WTC11 (cell line): ENCODE measurements around the gene OVOL3. TPM values are rescaled to one million over a fixed set of nuclear protein-coding genes. Genes with fewer than 3 reads are reported as not detected.

ENCODE experiments used
- ATAC-seq: fragments of 200-7000 bp; cut with Tn5 transposase; 2 replicates; pipeline ENCODE4 v1.10.0; 2021; ENCODE audit warnings: mild to moderate bottlenecking, moderate library complexity
- CTCF ChIA-PET: fragments of 300-600 bp; sonication (Branson Sonifier 250); formaldehyde crosslinking; loops from one replicate; lab custom pipeline; 2021; ENCODE audit warnings: antibody characterized with exemption; lab: Charles Lee
- POLR2A ChIA-PET: fragments of 350-600 bp; sonication (Branson Sonifier 250); formaldehyde crosslinking; loops from one replicate; lab custom pipeline; 2021; ENCODE audit warnings: antibody characterized with exemption; lab: Charles Lee
- DNase-seq: peaks from one replicate; pipeline ENCODE4 v3.0.0; 2021; ENCODE audit warnings: low spot score
- H3K27ac Mint-ChIP-seq: 2 replicates; pipeline ENCODE4 v1.8.0; 2021; ENCODE audit warnings: mixed read lengths
- H3K27me3 Mint-ChIP-seq: 2 replicates; pipeline ENCODE4 v1.8.0; 2021; ENCODE audit warnings: low read depth, mild to moderate bottlenecking, moderate library complexity, mixed read lengths
- H3K36me3 Mint-ChIP-seq: 2 replicates; pipeline ENCODE4 v1.8.0; 2021; ENCODE audit warnings: mixed read lengths
- H3K4me1 Mint-ChIP-seq: 2 replicates; pipeline ENCODE4 v1.8.0; 2022; ENCODE audit warnings: mixed read lengths
- H3K4me3 Mint-ChIP-seq: 2 replicates; pipeline ENCODE4 v1.8.0; 2021; ENCODE audit warnings: mild to moderate bottlenecking, moderate library complexity, mixed read lengths
- H3K9me3 Mint-ChIP-seq: 2 replicates; pipeline ENCODE4 v1.8.0; 2021; ENCODE audit warnings: mixed read lengths
- CDX4 ChIP-seq: fragments of 250-450 bp; sonication (Bioruptor Pico); IDR thresholded peaks from 2 replicates; pipeline ENCODE4 v1.9.0; 2021; ENCODE audit warnings: moderate library complexity, mild to moderate bottlenecking, inconsistent platforms, borderline replicate concordance
- ERG ChIP-seq: fragments of 250-450 bp; sonication (Bioruptor Pico); IDR thresholded peaks from 2 replicates; pipeline ENCODE4 v1.8.0; 2021; ENCODE audit warnings: mild to moderate bottlenecking
- FOXK1 ChIP-seq: sonication (generic); formaldehyde crosslinking; IDR thresholded peaks from 2 replicates; pipeline ENCODE4 v1.8.0; 2022; ENCODE audit warnings: mild to moderate bottlenecking, moderate library complexity, missing genetic modification reagents
- JAZF1 ChIP-seq: fragments of 250-450 bp; sonication (Bioruptor Pico); IDR thresholded peaks from 2 replicates; pipeline ENCODE4 v1.9.0; 2021; ENCODE audit warnings: moderate library complexity, mild to moderate bottlenecking, inconsistent platforms
- MXD4 ChIP-seq: fragments of 250-450 bp; sonication (Bioruptor Pico); IDR thresholded peaks from 2 replicates; pipeline ENCODE4 v1.8.0; 2021; ENCODE audit warnings: mild to moderate bottlenecking, moderate library complexity, borderline replicate concordance
- NR2C2 ChIP-seq: sonication (generic); formaldehyde crosslinking; IDR thresholded peaks from 2 replicates; pipeline ENCODE4 v1.8.0; 2022; ENCODE audit warnings: mild to moderate bottlenecking, missing genetic modification reagents
- PRDM15 ChIP-seq: sonication (generic); formaldehyde crosslinking; IDR thresholded peaks from 2 replicates; pipeline ENCODE4 v1.8.0; 2022; ENCODE audit warnings: missing genetic modification reagents
- RELA ChIP-seq: sonication (generic); formaldehyde crosslinking; IDR thresholded peaks from 2 replicates; pipeline ENCODE4 v1.8.1; 2022; ENCODE audit warnings: missing genetic modification reagents, mild to moderate bottlenecking, borderline replicate concordance
- ZNF219 ChIP-seq: sonication (generic); formaldehyde crosslinking; IDR thresholded peaks from 2 replicates; pipeline ENCODE4 v1.8.0; 2023; ENCODE audit warnings: missing genetic modification reagents, mild to moderate bottlenecking, borderline replicate concordance
- ZNF423 ChIP-seq: fragments of 250-450 bp; sonication (Bioruptor Pico); IDR thresholded peaks from 2 replicates; pipeline ENCODE4 v2.1.2; 2022; ENCODE audit warnings: mild to moderate bottlenecking, moderate library complexity
- ZNF512 ChIP-seq: sonication (generic); formaldehyde crosslinking; IDR thresholded peaks from 2 replicates; pipeline ENCODE4 v1.8.1; 2022; ENCODE audit warnings: missing genetic modification reagents, borderline replicate concordance
- ZNF532 ChIP-seq: fragments of 250-450 bp; sonication (Bioruptor Pico); IDR thresholded peaks from 2 replicates; pipeline ENCODE4 v1.9.0; 2021; ENCODE audit warnings: mild to moderate bottlenecking, borderline replicate concordance
- total RNA-seq: library from RNA; stranded (reverse); gene quantifications from 3 replicates; pipeline ENCODE4 v1.2.3, GENCODE V29; 2021

The OVOL3 gene
- total RNA-seq, 1 experiment from 2014 or later, result not detected

GRCh38 chr19:36103842-36104552 is 6.9 kb upstream of the OVOL3 start:
- H3K27ac Mint-ChIP-seq, result no peak overlapping the region
- TF ChIP-seq ZNF512 (CRISPR knock-in tag) (no peak), ZNF219 (CRISPR knock-in tag) (no peak), CDX4 (CRISPR knock-in tag) (no peak), PRDM15 (CRISPR knock-in tag) (no peak), NR2C2 (no peak), ZNF532 (CRISPR knock-in tag) (no peak), FOXK1 (CRISPR knock-in tag) (no peak)
- peaks cover 17% of the 10 kb centered on the region for H3K36me3 Mint-ChIP-seq
- CTCF ChIA-PET, result interaction anchor here (0.6 kb wide), 1 partner anchor 1036 kb away, joined by 5 read pairs; no protein-coding TSS in a partner anchor
- H3K4me3 Mint-ChIP-seq, result no peak overlapping the region
- no peaks in the 10 kb centered on the region for H3K27me3 Mint-ChIP-seq
- no peak for ATAC-seq
- DNase-seq, result no peak
- POLR2A ChIA-PET, result no interaction called here
- no peaks in the 10 kb centered on the region for H3K9me3 Mint-ChIP-seq
- H3K4me1 Mint-ChIP-seq, result no peaks in the 10 kb centered on the region

- Mint-ChIP-seq H3K4me1 (peaks cover 10% of the 10 kb centered on the region), H3K9me3 (no peaks in the 10 kb centered on the region), H3K27me3 (no peaks in the 10 kb centered on the region), H3K27ac (0 out of 2 replicates have a peak overlapping the region, but pooled peaks have one; percentile 79), H3K36me3 (peaks cover 12% of the 10 kb centered on the region), H3K4me3 (no peak overlapping the region)
- POLR2A ChIA-PET, result no interaction called here
- ATAC-seq, result no peak
- DNase-seq, result no peak
- CTCF ChIA-PET, result no interaction called here
- TF ChIP-seq ERG (CRISPR knock-in tag) (no peak), ZNF423 (no peak), MXD4 (CRISPR knock-in tag) (no peak), ZNF532 (CRISPR knock-in tag) (no peak), RELA (CRISPR knock-in tag) (no peak), JAZF1 (CRISPR knock-in tag) (no peak)
These were observed 4.5 kb upstream of the OVOL3 start for GRCh38 chr19:36106441-36106840.
